Hindlimb muscle (tissue), 1 donor: ENCODE measurements around the gene PROCA1. TPM values are rescaled to one million over a fixed set of nuclear protein-coding genes. Genes with fewer than 3 reads are reported as not detected.
"Not testable (repeated sequence)": the region's sequence is repeated elsewhere in the genome, so short reads cannot be mapped to it uniquely, and the experiment has no call there.

Experiments
- DNase-seq: peaks from one replicate; pipeline ENCODE4 v3.0.0-alpha.2; 2013
- polyA plus RNA-seq: library from polyadenylated mRNA; unstranded; fragments of 120-200 nt; gene quantifications from one replicate; pipeline ENCODE4 v1.2.1, GENCODE V29; 2013; ENCODE audit not compliant: insufficient read length

The PROCA1 gene
- polyA plus RNA-seq, 1 donor, result 3.5 TPM

- DNase-seq, result peak; percentile 71
These were observed 32.6 kb upstream of the PROCA1 start for GRCh38 chr17:28744104-28744971.

- DNase-seq, result peak; percentile 92
These were observed 31.8 kb upstream of the PROCA1 start, which contains the start of gene TRAF4 for GRCh38 chr17:28743243-28744103. TRAF4 (plus strand) TSS chr17:28744011; CDS start chr17:28744113, 102 bp downstream.

GRCh38 chr17:28741358-28742349 lies 30.0 kb upstream of the PROCA1 start:
- DNase-seq, result no peak

GRCh38 chr17:28740406-28741357 lies 29.0 kb upstream of the PROCA1 start:
- DNase-seq, result no peak

GRCh38 chr17:28738680-28739384 lies 27.1 kb upstream of the PROCA1 start:
- no peak for DNase-seq

- DNase-seq, result no peak
These were observed 26.3 kb upstream of the PROCA1 start for GRCh38 chr17:28737770-28738679.

GRCh38 chr17:28737316-28737715 lies 25.6 kb upstream of the PROCA1 start:
- DNase-seq, result no peak

GRCh38 chr17:28735913-28736769 lies 24.5 kb upstream of the PROCA1 start:
- not testable (repeated sequence) for DNase-seq

GRCh38 chr17:28735242-28735722 lies 23.6 kb upstream of the PROCA1 start:
- DNase-seq, result no peak

- no peak for DNase-seq
These were observed 23.1 kb upstream of the PROCA1 start for GRCh38 chr17:28734712-28735241.

GRCh38 chr17:28733346-28733745 lies 21.7 kb upstream of the PROCA1 start:
- no peak for DNase-seq

GRCh38 chr17:28729950-28730330 lies 18.3 kb upstream of the PROCA1 start:
- no peak for DNase-seq

- peak; percentile 93 for DNase-seq
These were observed 16.9 kb upstream of the PROCA1 start, which contains the start of gene NEK8 for GRCh38 chr17:28728364-28729200. NEK8 (plus strand) TSS chr17:28728788; CDS start chr17:28728814, 26 bp downstream.

GRCh38 chr17:28726627-28727491 lies 15.2 kb upstream of the PROCA1 start:
- DNase-seq, result peak; percentile 95

GRCh38 chr17:28726226-28726626 lies 14.5 kb upstream of the PROCA1 start, which contains the start of gene TLCD1:
TLCD1 (minus strand) TSS chr17:28726233; CDS start chr17:28726097, 136 bp downstream.
- DNase-seq, result peak; percentile 69
